ENCODE data around the gene TBC1D22A. TPM values are rescaled to one million over a fixed set of nuclear protein-coding genes. Genes with fewer than 3 reads are reported as not detected.

TBC1D22A gene
- total and polyA plus RNA-seq, 2 experiments from 2014 or later = 15.3 to 19.8 TPM

DNA sequence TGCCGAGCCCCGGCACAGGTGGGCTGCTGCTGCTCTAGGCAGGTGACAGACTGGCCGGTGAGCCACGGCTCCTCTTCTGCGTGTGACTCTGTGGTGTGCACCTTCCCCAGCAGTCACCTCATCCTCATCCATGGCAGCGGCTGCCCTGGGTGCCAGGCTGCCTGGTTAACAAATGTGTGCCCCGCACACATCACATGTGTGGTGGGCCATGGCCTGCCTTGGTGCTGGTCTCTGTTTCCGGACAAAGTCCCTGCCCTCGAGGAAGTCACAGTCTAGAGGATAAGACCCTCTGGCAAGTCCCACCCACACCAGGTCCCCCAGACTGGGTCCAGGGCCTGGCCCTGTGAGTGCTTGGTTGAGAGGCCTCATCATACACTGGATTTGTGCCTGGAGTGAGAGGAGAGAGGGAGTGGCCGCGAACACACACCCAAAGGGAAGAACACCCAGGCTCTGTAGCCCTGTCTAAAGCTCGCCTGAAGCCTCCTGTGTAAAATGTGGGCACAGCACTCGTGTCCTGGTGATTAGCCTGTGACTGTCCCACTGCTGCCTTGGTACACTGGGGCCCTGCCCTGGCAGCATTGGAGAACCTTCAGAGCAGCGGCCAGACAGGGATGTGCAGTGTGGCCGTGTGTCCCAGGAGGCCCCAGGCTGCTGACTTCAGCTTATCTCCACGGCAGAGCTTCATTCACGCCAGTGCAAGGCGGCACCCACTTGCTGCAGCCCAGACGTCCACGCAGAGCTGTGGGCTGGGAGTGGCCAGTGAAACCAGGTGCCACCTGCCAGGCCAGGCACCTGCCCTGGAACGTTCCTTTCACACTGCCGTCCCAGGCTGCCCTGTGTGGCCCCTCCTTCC, 269.9 kb downstream of the TBC1D22A start:
- DNase-seq (ENCODE audit: low spot score) = no peak
- Histone ChIP-seq H3K4me2 (no peak overlapping the region), H3K27ac (peak overlapping the region; percentile 75), H3K9me2 (replicated peaks; ENCODE audit: insufficient read depth) (no peaks in the 10 kb centered on the region), H2AFZ (no peak overlapping the region), H3K36me3 (replicated peaks; ENCODE audit: insufficient read depth, low read depth) (no peaks in the 10 kb centered on the region), H3K4me1 (ENCODE audit: insufficient read depth) (peaks cover 8% of the 10 kb centered on the region), H4K20me1 (ENCODE audit: insufficient read depth, poor library complexity, severe bottlenecking) (no peaks in the 10 kb centered on the region), H3K4me3 (no peak overlapping the region), H3K27me3 (no peaks in the 10 kb centered on the region), H3K79me2 (no peaks in the 10 kb centered on the region), H3K9me3 (ENCODE audit: low read depth) (no peaks in the 10 kb centered on the region)
- TF ChIP-seq CTCF (IDR thresholded peaks at IDR 0.05; ENCODE audit: poor library complexity) (no peak), EZH2phosphoT487 (IDR thresholded peaks at IDR 0.05; ENCODE audit: low read depth, severe bottlenecking, unreplicated experiment) (no peak), EZH2 (IDR thresholded peaks at IDR 0.05; ENCODE audit: borderline replicate concordance) (no peak)
- WGBS (ENCODE audit: low lambda C conversion rate, missing lambda C conversion rate) = 90% methylated on average over 22 of the region's 22 CpGs

DNA sequence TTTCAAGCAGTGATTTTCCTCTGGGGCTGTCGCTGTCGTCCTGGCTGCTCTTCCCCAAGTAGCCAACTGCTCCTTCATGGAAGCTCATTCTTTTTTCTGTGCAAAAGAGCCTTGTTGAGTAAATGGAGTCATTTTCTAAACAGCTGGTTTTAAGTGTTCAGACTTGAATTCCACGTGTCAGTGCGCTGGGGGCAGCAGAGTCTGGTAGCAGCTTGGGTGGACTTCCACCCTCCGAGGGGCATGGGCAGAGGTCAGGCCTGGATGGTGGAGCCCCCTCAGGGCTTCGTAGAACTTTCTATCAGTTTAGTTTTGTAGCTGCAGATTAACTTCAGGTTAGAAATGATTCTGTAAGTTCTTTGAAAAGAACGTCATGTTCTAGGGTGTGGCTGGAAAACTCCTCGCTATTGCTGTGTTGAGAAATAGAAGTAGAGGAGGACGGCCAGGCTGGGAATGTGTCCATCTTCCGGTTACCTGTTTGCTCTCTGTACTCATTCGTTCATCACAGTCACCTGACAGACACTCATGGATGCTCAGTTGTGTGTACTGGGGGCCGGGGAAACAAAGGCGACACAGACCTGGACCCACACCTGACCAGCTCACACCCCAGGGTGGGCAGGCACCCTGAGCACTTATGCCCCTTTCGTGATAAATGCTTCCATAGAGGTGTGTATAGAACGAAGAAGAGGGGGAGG, 270.7 kb downstream of the TBC1D22A start:
- Histone ChIP-seq H2AFZ (no peak overlapping the region), H3K4me3 (no peak overlapping the region), H3K9me3 (ENCODE audit: low read depth) (no peaks in the 10 kb centered on the region), H3K27me3 (no peaks in the 10 kb centered on the region), H3K27ac (peak overlapping the region; percentile 75), H3K9me2 (replicated peaks; ENCODE audit: insufficient read depth) (no peaks in the 10 kb centered on the region), H3K36me3 (replicated peaks; ENCODE audit: insufficient read depth, low read depth) (no peaks in the 10 kb centered on the region), H4K20me1 (ENCODE audit: insufficient read depth, poor library complexity, severe bottlenecking) (no peaks in the 10 kb centered on the region), H3K4me2 (no peak overlapping the region), H3K79me2 (no peaks in the 10 kb centered on the region), H3K4me1 (ENCODE audit: insufficient read depth) (peaks cover 9% of the 10 kb centered on the region)
- TF ChIP-seq EZH2phosphoT487 (IDR thresholded peaks at IDR 0.05; ENCODE audit: low read depth, severe bottlenecking, unreplicated experiment) = no peak
- TF ChIP-seq EZH2 (IDR thresholded peaks at IDR 0.05; ENCODE audit: borderline replicate concordance) = no peak
- TF ChIP-seq CTCF (IDR thresholded peaks at IDR 0.05; ENCODE audit: poor library complexity) = no peak
- DNase-seq (ENCODE audit: low spot score) = no peak
- WGBS (ENCODE audit: low lambda C conversion rate, missing lambda C conversion rate) = 85% methylated on average over 15 of the region's 15 CpGs

GRCh38 chr22:47033648-47034000, 271.2 kb downstream of the TBC1D22A start:
- no peak for DNase-seq (ENCODE audit: low spot score)
- Histone ChIP-seq H3K79me2 (no peaks in the 10 kb centered on the region), H3K36me3 (replicated peaks; ENCODE audit: insufficient read depth, low read depth) (no peaks in the 10 kb centered on the region), H3K4me1 (ENCODE audit: insufficient read depth) (peaks cover 14% of the 10 kb centered on the region), H3K27ac (peak overlapping the region; percentile 37), H3K9me2 (replicated peaks; ENCODE audit: insufficient read depth) (no peaks in the 10 kb centered on the region), H3K4me3 (no peak overlapping the region), H3K4me2 (no peak overlapping the region), H3K9me3 (ENCODE audit: low read depth) (no peaks in the 10 kb centered on the region), H2AFZ (no peak overlapping the region), H3K27me3 (no peaks in the 10 kb centered on the region), H4K20me1 (ENCODE audit: insufficient read depth, poor library complexity, severe bottlenecking) (no peaks in the 10 kb centered on the region)
- 97% methylated on average over 11 of the region's 11 CpGs for WGBS (ENCODE audit: low lambda C conversion rate, missing lambda C conversion rate)
- TF ChIP-seq CTCF (IDR thresholded peaks at IDR 0.05; ENCODE audit: poor library complexity) (no peak), EZH2 (IDR thresholded peaks at IDR 0.05; ENCODE audit: borderline replicate concordance) (no peak), EZH2phosphoT487 (IDR thresholded peaks at IDR 0.05; ENCODE audit: low read depth, severe bottlenecking, unreplicated experiment) (no peak)
